Stimulated activated CD8-positive, alpha-beta memory T cell treated with anti-CD3 and anti-CD28 coated beads, Interleukin-15, amount 100 ng/mL, for 48 hours (primary cell): ENCODE results near the gene GIT2.
"Not testable (repeated sequence)": the region's sequence is repeated elsewhere in the genome, so short reads cannot be mapped to it uniquely, and the experiment has no call there.

Experiments
- DNase-seq, 2 donors: peaks; one replicate each; pipeline ENCODE4 v3.0.0-alpha.2; 2020; ENCODE audit warnings: low read depth in 2 of 2

Gene GIT2

DNA sequence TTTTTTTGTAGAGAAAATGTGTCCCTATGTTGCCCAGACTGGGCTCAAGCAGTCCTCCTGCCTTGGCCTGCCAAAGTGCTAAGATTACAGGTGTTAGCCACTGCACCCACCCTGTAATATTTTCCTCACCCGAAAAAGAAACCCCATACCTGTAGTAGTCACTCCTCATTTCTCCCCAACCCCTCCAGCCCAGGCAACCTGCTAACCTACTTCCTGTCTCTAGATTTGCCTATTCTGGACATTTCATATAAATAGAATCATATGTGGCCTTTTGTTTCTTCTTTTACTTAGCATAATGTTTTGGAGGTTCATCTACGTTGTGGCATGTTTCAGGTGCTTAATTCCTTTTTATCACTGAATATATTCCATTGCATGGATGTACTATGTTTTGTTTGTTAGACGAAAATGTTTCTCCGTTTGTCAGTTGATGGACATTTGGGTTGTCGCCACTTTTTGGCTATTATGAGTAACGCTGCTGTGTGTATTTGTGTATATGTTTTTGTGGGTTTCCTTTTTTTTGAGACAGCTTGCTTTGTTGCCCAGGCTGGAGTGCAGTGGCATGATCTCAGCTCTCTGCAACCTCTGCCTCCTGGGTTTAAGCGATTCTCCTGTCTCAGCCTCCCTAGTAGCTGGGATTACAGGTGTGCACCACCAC is 9.3 kb upstream of the GIT2 start:
- DNase-seq, result no peak

GRCh38 chr12:110004598-110004997 is 8.4 kb upstream of the GIT2 start:
- no peak for DNase-seq

GRCh38 chr12:110002676-110003515 is 6.7 kb upstream of the GIT2 start:
- no peak for DNase-seq

DNA sequence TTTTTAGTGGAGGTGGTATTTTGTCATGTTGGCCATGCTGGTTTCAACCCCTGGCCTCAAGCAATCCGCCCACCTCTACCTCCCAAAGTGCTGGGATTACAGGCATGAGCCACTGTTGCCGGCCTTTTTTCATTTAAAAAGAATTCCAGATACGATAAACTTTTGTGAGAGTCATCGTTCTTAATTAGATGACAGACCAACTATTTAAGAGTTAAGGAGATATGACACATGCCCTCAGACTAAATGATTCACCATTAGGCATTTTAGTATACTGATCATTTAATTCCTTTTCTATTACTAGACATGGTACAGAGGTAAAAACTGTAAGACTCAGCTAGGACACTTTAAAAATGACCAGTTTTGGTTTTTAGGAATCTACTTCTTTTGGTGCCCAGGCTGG is 5.4 kb upstream of the GIT2 start:
- DNase-seq, result no peak

GRCh38 chr12:109999983-110000505 is 3.9 kb upstream of the GIT2 start:
- no peak for DNase-seq

DNA sequence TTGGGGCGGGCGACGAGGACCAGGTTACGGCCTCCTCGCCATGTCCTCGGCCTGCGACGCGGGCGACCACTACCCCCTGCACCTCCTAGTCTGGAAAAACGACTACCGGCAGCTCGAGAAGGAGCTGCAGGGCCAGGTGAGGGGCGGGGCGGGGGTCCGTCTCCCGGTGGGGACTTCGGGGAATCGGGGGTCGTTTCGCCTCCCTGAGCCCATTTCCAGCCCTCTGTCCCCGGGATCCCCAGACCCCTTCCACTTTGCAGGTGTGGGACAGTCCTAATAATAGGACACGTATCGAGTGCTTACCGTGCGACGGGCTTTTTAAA is 3.4 kb upstream of the GIT2 start:
- no peak for DNase-seq

GRCh38 chr12:109998904-109999648 is 2.9 kb upstream of the GIT2 start, which contains the start of gene ANKRD13A:
Gene ANKRD13A, plus strand, starts transcription at chr12:109999430. Its CDS starts 259 bp downstream, at chr12:109999689.
- DNase-seq, result peak; percentile 74 to 77

DNA sequence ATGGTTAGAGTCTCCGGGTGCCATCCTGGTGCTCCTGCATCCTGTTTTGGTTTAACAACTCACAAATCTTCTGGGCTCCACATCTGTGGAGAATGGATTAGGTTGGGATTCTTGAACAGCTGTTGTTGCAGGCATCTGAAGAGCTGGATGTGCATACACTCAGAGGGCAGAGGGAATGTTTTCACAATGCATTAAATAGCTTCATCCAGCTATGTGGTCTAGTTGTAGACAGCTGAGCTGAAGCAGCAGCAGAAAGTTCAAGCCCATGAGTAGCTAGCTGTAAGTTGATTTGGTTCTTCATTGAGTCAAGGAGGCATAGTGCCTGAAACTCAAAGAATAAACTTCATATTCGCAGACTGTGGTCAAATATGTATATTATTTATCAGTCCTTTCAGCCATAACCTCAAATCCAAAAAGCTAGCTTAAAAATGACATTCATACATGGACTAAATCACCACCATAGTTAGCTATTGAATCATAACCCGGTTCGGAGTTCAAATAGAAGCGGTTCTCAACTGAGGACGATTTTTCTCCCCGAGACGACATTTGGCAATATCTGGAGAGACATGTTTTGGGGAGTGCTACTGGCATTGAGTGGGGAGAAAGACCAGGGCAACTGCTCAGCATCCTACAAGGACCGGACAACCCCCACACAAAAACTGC is 2.2 kb upstream of the GIT2 start:
- DNase-seq, result no peak

GRCh38 chr12:109997393-109997792 is 1.2 kb upstream of the GIT2 start:
- no peak for DNase-seq

DNA sequence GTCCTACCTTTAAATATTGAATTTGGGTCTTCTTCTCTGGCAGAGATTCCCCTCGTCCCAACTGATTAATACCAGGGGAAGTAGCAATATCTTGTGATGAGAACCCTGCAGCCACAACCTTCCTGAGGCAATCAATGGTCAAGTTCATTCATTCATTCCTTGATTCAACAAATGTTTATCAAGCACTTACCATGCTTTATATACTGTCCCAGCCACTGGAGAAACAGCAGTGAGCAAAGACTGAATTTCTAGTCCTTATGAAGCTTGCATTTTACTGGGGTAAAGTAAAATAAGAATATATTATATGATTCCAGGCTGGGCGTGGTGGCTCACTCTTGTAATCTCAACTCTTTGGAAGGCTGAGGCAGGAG is 300 bp upstream of the GIT2 start:
- DNase-seq, result no peak

DNA sequence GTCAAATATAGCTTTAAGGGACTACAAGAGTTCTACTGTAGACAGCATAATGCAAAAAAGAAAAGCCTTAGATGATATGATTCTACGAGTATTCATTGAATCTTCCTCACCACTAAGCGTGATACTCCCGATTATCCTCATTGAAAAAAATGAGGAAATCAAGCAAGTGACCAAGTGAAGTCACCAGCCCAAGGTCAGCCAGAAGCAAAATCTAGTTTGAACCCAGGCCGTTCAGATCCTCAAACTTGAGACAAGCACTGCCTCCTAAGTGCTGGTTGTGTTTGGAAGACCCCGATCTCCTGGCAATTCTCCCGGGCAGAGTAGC is 845 bp downstream of the GIT2 start:
- DNase-seq, result no peak

DNA sequence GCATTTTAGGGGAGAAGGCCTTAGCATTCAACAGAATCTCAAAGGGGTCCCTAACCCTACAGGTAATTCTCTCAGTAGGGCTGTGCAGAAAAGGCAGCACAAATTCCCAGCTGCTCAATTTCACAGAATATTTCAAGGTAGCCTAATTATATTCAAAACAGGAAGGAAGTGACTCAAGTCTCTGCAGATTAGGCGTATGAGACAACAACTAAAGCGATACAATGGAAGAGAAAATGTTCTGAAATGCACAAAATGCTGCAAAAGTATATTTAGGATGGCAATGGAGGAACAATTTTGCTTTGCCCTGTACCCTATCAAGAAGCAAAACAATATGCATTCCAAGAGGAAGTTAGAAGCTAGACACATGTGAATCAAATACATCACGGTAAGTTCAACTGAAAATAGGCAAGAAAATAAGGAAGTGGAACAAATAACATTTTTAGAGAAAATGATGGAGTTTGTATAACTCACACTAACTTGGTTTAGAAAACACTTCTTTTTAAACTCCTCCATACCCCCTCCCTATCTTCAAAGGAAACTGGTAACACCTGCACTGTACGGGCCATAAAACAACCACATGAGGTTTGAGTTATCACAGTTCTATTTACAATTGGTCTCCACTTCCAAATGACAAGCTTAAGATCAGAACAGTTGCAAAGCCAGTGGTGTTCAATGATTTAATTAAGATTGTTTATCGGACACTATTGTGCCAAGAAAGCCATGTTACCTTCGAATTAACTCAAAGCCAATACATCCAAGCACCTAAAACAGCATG is 1.6 kb downstream of the GIT2 start:
- no peak for DNase-seq

GRCh38 chr12:109993091-109993490 is 3.1 kb downstream of the GIT2 start:
- DNase-seq, result no peak

- DNase-seq, result no peak
Measured at GRCh38 chr12:109991586-109991985, 4.6 kb downstream of the GIT2 start.

GRCh38 chr12:109989380-109989779 is 6.8 kb downstream of the GIT2 start:
- no peak for DNase-seq

DNA sequence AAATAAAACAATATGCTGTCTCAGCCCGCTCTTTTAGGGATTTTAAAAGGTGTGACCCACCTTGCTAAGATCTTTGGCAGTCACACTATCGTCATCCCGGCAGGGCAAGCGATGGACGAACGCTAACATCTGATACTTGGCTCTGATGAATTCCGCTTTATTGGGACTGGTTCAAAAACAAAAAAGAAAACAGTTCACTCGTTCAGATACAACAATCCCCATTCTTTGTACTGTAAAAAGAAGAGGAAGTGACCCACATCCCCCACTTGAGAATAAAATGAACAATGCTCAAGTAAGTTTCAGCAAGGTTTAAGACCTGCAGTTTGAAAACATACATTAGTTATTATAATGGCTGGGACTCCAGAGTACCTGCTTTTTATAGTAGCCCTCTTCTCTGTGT is 7.3 kb downstream of the GIT2 start:
- no peak for DNase-seq

DNA sequence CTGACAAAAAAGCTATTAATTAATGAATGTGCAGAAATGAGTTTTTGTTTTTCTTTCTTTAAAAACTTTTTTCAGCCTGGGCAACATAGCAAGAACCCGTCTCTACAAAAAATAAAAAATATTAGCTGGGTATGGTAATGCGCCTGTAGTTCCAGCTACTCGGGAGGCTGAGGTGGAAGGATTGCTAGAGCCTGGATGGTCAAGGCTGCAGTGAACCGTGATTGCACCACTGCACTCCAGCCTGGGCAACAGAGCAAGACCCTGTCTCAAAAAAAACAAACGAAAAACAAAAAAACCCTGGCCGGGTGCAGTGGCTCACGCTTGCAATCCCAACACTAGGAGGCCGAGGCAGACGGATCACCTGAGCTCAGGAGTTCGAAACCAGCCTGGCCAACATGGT is 7.9 kb downstream of the GIT2 start:
- DNase-seq, result no peak

DNA sequence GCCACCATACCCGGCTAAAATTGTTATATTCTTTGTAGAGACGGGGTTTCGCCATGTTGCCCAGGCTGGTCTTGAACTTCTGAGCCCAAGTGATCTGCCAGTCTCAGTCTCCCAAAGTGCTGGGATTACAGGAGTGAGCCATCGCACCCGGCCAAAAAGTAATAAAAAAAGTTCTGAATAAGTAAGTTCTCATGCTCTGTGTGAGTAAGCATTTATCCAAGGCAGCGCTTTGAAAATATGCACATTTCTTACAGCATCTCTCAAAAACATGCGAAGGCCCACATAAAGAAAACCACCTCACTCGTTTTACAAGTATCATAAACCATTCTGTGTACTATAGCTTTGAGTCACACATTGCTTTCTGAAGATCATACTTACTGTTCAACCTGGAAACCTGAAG is 8.6 kb downstream of the GIT2 start:
- DNase-seq, result no peak

- DNase-seq, result not testable (repeated sequence)
Measured at GRCh38 chr12:109986236-109986635, 9.9 kb downstream of the GIT2 start.

DNA sequence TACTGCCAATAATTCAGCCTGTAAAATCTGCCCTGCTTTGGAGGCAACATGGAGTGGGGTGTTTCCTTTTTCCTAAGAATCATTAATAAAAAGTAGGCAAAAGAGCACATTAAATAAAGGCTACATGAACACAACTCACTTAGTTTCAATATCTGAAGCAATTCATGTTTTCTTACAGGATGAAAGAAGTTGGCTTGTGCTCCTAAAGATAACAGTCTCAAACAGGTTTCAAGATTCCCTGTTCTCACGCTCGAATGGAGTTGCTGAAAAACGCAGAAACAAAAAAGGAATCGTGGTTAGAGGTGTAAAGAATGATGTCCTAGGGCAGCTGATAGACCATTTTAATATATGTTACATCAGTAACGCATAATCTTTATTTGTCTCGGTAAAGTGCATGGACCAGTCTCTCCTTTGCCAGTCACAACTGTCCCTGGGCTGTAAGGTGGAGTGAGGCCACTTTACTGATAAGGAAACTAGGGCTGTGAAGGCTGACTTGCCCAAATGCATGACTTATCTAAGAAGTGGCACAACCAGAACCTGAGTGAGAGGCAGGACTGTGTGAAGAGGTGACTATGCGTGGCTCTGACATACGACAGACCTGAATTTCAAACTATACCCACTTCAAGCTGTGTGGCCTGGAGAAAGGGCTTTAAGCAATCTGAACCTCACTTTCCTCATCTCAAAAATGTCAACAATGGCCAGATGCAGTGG is 12.6 kb downstream of the GIT2 start:
- DNase-seq, result no peak

DNA sequence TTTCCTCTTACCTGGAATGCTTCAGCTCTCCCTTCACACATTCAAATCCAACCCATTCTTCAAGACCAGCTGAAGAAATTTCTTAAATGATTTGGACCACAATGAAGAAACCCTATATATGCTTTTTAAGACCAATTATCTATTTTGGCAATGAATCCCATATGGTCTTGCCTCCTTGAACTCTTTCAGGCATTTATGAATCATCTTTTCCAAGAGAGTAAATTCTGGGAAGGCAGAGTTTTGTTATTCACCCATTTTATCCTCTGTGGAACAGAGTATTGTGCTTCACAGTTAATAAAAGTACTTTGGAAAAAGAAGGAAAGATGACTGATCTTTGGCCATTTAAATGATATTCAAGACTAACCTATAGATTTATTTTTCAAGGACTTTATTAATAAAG is 14.0 kb downstream of the GIT2 start:
- DNase-seq, result no peak
